HL-60/S4 (cell line): Measurements from ENCODE around the gene ADAMTS6.
"Not testable (repeated sequence)": the region's sequence is repeated elsewhere in the genome, so short reads cannot be mapped to it uniquely, and the experiment has no call there.

Source experiments
- in situ Hi-C: fragments of 300-500 bp; cut with MboI; formaldehyde crosslinking; loops from 2 replicates; pipeline ENCODE4 v1.14.3; 2022; ENCODE audit warnings: low sequenced_read_pairs

ADAMTS6 gene

DNA sequence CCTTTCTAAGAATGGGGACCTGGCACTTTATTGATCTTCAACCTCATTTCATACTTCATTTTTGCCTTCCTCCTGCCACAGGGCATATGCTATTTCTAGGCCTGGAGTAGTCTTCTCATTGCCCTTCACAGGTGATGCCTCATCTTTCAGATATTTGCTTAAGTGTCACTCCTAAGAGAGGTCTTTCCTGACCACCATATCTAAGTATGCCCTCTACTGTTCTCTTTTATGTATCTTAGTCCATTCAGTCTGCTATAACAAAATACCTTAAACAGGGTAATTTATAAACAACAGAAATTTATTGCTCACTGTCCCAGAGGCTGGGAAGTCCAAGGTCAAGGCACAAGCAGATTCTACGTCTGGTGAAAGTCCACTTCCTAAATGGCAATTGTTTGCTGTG is 99.1 kb downstream of the ADAMTS6 start:
- in situ Hi-C loops, result no loop called here

DNA sequence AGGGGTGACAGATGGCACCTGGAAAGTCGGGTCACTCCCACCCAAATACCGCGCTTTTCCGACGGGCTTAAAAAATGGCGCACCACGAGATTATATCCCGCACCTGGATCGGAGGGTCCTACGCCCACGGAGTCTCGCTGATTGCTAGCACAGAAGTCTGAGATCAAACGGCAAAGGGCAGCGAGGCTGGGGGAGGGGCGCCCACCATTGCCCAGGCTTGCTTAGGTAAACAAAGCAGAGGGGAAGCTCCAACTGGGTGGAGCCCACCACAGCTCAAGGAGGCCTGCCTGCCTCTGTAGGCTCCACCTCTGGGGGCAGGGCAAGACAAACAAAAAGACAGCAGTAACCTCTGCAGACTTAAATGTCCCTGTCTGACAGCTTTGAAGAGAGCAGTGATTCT is 111.2 kb downstream of the ADAMTS6 start:
- in situ Hi-C loops, result not testable (repeated sequence)

DNA sequence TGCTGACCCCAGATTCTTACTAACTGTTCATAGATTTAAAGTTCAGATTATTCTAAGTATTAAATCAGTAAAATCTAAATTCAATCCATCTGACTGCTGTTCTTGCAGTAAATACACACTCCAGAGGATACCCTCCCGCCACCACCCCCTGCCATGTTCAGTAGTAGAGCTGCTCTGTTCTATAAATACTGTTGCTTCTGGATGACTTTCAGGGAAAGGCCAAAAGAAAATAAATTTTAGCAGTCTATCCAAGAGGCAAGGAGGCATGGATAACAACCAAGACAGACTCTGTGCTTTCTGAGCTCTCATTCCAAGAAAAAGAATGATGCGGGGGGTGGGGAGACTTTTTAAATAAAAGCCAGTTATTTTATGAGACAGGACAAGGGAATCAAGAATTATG is 115.1 kb downstream of the ADAMTS6 start:
- in situ Hi-C loops, result no loop called here

DNA sequence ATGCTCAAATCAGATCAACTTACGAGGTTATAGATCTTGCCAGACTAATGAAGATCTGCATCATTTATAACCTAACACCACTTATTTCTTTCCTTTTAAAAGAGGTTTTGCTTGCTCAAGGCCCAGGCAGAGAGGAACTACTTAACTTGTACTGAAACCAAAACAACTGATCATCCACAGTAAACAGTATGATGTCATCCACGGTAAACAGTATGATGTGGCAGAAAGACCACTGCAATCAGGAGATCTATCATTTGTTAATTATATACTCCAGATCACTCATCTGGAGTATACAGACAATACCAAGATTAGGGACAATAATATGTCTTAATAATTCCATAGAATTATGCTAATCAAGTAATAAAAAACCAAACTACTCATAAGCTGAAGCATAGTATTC is 116.8 kb downstream of the ADAMTS6 start:
- in situ Hi-C loops, result no loop called here

DNA sequence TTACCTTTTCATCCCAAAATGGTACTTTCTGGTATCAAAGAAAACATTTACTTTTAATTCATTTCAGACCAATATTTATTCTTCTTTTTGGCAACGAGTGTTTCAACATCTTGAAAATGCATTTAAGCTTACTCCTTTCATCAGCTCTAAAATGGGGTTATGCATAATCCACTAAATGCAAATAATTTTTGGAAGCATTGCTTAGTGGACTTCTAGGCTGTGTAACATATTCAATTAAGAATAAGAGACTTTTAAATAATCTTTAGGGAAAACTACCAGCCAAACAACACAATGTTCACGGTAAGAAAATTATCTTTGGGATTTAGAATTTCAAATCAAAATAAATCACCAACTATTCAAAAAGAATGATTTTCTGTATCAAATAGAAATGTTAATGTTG is 118.2 kb downstream of the ADAMTS6 start:
- in situ Hi-C loops, result no loop called here

DNA sequence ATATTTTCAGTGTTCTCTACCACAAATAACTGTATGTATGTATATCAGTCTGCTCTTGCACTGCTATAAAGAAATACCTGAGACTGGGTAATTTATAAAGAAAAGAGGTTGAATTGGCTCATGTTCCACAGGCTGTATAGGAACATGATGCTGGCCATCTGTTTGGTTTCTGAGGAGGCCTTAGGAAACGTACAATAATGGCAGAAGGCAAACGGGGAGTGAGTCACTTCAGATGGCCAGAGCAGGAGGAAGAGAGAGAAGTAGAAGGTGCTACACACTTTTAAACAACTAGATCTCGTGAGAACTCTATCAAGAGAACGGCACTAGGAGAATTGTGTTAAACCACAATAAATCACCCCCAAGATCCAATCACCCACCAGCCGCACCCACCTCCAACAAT is 121.7 kb downstream of the ADAMTS6 start:
- in situ Hi-C loops, result no loop called here

DNA sequence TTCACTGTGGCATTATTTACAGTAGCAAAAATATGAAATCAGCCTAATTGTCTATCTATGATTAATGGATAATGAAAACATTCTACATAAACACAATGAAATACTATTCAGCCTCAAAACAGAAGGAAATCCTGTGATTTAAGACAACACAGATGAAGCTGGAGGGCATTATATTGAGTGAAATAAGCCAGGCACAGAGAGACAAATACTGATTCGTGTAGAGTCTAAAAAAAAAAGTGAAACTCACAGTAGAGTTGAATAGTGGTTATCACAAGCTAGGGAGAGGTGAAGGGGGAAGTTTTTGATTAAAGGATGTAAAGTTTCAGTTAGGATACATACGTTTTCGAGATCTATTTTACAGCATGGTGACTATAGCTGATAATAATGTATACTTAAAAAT is 122.2 kb downstream of the ADAMTS6 start:
- in situ Hi-C loops, result no loop called here

DNA sequence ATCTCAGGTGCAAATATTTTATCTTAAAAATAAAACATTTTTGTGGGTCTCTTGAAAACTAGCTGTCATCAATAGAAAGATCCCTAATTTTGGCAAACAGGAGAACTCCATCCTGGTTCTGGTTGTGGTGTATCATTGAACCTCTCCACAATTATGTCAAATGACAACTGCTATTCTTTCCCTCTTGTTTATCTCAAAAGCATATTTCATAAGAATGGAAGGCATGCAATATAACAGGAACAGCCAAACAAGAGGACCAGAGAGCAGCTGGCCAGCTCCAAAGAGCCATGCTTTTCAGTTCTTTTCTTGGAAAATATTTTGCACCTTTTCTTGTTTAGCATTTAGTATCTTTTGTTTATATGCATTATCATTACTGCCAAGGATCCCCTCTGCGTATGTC is 125.4 kb downstream of the ADAMTS6 start:
- in situ Hi-C loops, result no loop called here

DNA sequence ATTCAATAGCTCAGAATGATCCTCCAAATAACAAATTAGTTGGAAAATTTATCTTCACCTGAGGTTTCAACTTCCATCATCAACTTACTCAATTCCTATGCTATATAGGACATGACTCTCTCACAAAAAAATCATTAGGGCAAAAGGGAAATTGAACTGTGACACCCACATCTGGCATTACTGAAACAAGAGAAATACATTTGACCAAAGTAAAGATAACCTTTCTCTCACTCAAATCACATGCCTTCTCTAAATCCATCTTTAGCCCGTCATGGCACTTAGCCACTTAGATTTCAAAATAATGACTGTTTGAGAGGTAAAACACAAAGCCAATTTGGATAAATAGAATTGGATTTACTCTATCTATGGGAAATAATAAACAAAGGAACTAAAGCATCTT is 126.4 kb downstream of the ADAMTS6 start:
- in situ Hi-C loops, result no loop called here

DNA sequence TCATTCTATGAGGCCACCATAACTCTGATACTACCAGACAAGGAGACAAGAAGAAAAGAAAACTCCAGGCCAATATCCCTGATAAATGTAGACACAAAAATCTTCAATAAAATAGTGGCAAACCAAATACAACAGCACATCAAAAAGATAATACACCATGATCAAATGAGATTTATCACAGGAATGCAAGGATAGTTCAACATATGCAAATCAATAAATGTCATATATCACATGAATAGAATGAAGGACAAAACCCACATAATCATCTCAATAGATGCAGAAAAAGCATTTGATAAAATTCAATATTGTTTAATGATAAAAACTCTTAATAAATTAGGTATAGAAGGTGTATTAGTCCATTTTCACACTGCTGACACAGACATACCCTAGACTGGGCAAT is 139.9 kb downstream of the ADAMTS6 start:
- in situ Hi-C loops, result no loop called here

DNA sequence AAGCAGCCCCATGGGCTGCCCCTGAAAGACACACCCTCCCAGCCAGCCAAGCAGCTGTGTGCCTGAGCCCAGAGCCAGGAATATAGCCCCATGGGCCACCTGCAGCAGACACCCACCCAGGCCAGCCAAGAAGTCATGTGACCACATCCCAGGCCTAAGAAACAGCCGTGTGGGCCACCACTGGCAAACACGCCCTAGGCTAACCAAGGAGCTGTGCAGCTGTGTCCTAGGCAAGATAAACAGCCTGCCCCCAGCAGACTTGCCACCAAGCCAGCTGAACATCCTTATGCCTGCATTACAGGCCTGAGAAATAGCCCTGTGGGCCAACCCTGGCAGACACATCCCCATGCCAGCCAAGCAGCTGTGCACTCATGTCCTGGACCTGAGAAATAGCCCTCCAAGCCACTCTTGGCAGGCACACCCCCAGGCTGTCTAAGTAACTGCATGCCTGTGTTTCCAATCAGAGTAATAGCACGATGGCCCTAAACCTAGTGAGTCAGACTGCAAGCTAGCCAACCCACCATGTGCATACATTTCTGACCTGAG is 143.0 kb downstream of the ADAMTS6 start:
- in situ Hi-C loops, result no loop called here

DNA sequence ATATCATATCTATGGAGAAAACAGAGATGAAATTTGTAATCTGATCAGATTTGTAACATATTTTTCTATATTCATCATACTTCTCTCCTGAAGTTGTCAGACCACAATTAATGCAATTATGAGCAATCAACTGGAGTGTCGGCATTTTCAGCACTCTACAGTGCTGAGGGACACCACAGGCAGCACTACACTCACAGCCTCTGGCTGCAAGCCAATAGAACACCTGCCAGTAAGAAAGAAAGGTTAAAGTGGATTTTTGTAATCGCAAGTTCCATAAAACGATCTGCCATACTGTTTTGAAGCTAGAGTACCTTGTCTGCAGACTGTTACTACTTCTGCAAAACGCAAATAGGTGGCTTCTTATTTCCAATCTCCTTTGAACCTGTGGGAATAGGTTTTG is 147.6 kb downstream of the ADAMTS6 start:
- in situ Hi-C loops, result no loop called here

DNA sequence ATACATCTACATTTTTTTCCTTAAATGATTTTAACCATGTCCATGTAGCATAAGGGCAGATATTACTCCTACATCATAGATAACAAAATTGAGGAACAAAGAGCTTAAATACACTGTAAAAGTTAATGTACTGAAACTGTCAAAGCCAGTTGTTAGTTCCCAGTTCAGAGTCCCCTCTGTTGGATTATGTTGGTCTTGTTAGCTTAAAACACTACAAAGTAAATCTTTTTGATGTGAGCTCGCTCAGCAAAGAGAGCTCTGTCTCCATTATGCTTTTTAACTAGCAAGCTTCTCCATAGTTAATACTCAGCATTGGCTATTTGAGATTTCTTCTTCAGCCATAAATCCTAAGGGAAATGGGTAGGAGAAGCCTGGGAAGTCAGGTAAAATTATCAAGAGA is 149.1 kb downstream of the ADAMTS6 start:
- in situ Hi-C loops, result no loop called here

DNA sequence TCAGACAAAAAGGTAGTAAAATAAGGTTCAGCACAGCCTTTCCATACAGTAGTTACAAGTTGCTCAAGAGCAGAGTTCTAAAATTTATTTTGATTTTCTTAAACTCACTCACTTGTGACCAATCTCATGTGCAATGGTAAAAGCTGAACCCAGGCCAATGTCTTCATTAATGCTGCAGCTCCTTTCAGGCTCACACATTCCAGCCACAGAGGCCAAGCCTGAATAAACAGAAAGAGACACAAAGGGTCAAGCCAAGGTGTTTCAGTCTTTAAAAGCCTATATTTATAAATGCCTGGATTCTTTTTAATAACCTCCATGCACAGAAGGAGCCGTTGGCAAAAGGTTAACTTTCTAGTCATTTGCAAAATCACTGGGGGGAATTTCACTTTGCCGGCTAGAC is 152.5 kb downstream of the ADAMTS6 start:
- in situ Hi-C loops, result no loop called here

DNA sequence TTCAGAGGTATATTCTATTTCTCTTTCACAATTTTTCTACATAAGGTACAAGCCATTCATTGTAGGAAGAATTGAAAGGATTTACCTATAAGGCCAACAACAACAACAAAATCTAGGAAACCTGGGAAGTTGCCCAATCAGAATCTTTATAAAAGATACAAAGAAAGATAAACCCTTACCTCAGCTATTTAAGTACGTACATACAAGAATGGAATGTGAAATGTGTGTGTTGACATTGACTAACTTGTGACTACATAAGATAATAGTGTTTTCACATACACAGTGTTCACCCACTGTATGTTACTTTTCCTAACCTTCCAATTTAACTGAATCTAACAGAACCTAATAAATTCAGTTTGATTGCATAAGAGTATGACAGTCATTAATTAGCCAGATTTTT is 154.1 kb downstream of the ADAMTS6 start:
- in situ Hi-C loops, result no loop called here

DNA sequence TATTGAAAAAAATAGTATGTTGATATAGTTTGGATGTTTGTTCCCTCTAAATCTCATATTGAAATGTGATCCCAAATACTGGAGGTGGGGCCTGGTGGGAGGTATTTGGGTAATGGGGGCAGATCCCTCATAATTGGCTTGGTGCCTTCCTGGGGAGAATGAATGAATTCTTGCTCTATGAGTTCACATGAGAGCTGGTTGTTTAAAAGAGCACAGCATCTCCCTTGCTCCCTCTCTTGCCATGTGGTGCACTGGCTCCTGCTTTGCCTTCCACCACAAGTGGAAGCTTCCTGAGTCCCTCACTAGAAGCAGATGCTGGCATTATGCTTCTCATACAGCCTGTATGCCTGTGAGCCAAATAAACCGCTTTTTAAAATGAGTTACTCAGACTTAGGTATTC is 154.8 kb downstream of the ADAMTS6 start:
- in situ Hi-C loops, result no loop called here

DNA sequence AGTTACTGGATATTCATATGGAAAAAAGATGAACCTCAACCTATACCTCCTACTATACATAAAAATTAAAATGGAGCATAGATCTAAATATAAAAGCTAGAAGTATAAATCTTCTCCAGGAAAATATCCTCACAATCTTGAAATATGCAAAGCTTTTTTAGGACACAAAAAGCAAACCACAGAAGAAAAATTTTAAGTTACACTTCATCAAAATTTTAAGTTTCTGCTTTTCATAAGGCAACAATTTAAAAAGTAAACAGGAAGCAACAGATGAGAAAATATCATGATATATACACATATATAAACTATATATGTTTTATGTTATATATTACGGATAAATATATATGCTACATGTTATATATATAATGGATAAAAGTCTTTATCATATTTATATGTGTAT is 157.5 kb downstream of the ADAMTS6 start:
- in situ Hi-C loops, result no loop called here

DNA sequence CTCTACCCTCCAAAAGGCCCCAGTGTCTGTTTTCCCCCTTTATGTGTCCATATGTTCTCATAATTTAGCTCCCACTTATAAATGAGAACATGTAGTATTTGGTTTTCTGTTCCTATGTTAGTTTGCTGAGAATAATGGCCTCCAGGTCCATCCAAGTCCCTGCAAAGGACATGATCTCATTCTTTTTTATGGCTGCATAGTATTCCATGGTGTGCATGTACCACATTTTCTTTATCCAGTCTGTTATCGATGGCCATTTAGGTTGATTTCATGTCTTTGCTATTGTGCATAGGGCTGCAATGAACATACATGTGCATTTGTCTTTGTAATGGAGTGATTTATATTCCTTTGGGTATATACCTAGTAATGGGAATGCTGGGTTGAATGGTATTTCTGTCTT is 161.0 kb downstream of the ADAMTS6 start:
- in situ Hi-C loops, result not testable (repeated sequence)

DNA sequence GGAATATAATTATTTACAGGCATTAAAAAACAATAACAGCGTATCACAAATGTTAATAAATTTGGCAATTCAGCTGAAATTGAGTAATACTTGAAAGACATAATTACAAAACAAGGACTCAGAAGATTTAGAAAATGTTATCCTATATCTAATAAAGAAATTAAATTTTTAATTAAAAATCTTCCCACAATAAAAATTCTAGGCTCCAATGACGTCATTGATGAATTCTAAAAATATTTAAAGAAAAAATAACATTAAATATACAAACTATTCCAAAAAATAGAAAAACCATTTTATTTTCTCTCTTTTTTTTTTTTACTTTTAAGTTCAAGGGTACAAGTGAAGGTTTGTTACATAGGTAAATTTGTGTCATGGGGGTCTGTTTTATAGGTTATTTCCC is 161.5 kb downstream of the ADAMTS6 start:
- in situ Hi-C loops, result no loop called here

DNA sequence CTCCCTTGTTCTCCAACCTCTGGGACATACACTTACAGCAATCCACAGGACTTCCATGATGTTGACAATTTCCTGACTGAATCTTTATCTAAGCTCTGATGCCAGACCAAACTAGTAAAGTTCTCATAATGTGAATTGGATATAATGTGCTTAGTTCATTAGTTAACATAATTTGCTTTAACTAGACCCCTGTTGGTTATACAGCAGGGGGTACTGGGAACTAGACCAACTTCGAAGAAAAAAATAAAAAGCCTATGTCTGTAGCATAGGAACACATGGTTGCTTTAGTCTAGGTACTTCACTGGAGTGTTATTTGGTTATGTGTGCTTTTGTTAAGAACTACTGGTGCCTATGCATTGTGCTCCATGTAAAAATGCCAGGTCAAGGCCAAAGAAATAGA is 173.8 kb downstream of the ADAMTS6 start:
- in situ Hi-C loops, result no loop called here

DNA sequence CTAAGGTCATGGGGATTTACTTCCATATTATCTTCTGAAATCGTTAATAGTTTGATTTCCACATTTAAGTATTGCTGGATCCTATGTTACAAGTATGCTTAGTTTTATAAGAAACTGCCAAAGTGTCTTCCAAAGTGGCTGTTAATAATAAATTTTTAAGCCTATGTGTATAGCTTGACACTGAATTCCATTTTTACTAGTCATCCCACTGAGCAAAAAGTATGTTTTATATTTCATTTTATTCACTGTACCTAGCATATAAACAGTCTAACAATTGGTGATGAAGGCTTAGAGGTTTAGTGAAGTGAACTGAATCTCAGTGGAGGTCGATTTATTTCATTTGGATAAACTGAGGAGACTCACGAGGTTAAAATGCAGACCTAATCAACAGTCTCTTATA is 174.6 kb downstream of the ADAMTS6 start:
- in situ Hi-C loops, result no loop called here

DNA sequence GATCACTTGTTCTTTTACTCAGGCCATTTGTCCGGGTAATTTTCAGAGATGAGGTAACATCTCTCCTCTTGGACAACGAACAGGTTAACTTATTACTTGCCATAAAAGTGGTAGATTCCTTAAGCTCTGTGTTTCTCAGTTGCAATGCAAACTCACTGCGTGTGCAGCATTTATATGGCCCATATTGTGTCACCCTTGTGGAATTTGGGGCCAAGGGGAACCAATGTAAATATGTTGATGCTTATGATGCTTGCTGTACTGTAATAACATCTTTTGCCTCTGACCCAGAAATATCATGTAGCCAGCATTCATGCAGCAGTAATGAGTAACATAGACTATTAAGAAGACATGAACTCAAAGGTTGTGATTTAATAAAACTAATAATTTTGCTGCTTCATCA is 175.8 kb downstream of the ADAMTS6 start:
- in situ Hi-C loops, result no loop called here

DNA sequence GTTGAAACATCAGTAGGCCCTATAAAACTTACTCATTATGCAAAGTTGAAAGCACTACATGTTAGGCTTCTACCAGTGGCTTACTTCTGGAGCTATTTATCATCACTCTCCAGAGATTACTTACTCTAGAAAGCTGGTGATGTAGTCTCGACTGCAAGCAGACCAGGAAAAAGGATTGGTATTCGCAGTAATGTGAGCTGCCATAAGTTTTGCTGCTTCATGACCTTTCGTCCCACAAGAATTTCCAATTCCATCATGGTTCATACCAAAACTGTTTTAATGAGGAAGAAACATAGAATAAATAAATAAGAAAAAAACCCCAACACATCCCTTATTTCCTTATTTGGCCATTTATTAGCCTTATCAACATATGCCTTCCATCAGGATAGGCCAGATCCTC is 181.9 kb downstream of the ADAMTS6 start:
- in situ Hi-C loops, result no loop called here

DNA sequence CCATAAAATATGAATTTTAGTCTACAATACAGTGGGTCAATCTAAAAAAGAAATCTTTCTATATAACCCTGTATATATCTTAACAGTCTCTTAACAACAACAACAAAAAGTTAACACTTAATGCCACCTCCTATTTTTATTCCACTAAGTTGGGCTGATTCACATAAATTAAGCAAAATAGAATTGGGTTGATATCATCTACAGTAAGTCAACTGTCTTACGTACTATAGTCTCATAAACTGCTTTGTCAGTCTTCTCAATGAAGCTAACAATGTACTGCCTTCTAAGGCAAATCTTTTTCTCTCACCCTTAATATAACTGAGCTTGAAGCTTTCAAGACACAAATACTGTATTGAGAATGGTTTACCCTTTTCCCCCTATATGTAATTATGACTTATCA is 185.7 kb downstream of the ADAMTS6 start:
- in situ Hi-C loops, result no loop called here
